Liver (tissue), 9 donors: ENCODE data around the gene STAP2. TPM values are rescaled to one million over a fixed set of nuclear protein-coding genes. Genes with fewer than 3 reads are reported as not detected.
A peak's percentile ranks its signal among the peaks of the same experiment; 100 is the strongest.

Experiments
- DNase-seq: peaks from one replicate; pipeline ENCODE4 v3.0.0-alpha.2; 2017; ENCODE audit warnings: low spot score
- H3K27ac ChIP-seq, 2 donors: one replicate each; pipeline ENCODE4 v1.7.0; 2013; ENCODE audit warnings: inconsistent platforms in 2 of 2, low read length in 2 of 2, control low read depth in 1 of 2, low read depth in 1 of 2, mild to moderate bottlenecking in 1 of 2
- H3K27me3 ChIP-seq, 4 donors: one replicate each; pipeline versions ENCODE4 v1.6.1 to v1.7.0; 2013; ENCODE audit warnings: low read length in 3 of 4, inconsistent platforms in 1 of 4, mild to moderate bottlenecking in 1 of 4, moderate library complexity in 1 of 4; ENCODE audit not compliant: control insufficient read depth in 4 of 4, insufficient read depth in 4 of 4
- H3K36me3 ChIP-seq, 4 donors: one replicate each; pipeline versions ENCODE4 v1.6.1 to v1.7.0; 2013; ENCODE audit warnings: low read length in 3 of 4, mild to moderate bottlenecking in 3 of 4, low read depth in 1 of 4, moderate library complexity in 1 of 4; ENCODE audit not compliant: control insufficient read depth in 4 of 4, insufficient read depth in 3 of 4
- H3K4me1 ChIP-seq, 4 donors: one replicate each; pipeline versions ENCODE4 v1.6.1 to v1.7.0; 2013; ENCODE audit warnings: low read length in 3 of 4, mild to moderate bottlenecking in 3 of 4, moderate library complexity in 1 of 4; ENCODE audit not compliant: control insufficient read depth in 4 of 4, insufficient read depth in 4 of 4
- H3K4me3 ChIP-seq, 3 donors: one replicate each; pipeline versions ENCODE4 v1.6.1 to v1.7.0; 2013; ENCODE audit warnings: low read length in 3 of 3, control low read depth in 1 of 3, low read depth in 1 of 3, mild to moderate bottlenecking in 1 of 3
- H3K9ac ChIP-seq, 2 donors: one replicate each; pipeline ENCODE4 v1.7.0; 2013; ENCODE audit warnings: low read length in 2 of 2, mild to moderate bottlenecking in 2 of 2, moderate library complexity in 2 of 2, control low read depth in 1 of 2, low read depth in 1 of 2
- H3K9me3 ChIP-seq, 4 donors: one replicate each; pipeline versions ENCODE4 v1.6.1 to v1.7.0; 2013; ENCODE audit warnings: low read length in 3 of 4; ENCODE audit not compliant: control insufficient read depth in 4 of 4
- EGR1 ChIP-seq, 2 donors: IDR thresholded peaks; 2 replicates each; pipeline ENCODE4 v1.6.1; 2016 to 2018; ENCODE audit warnings: antibody characterized with exemption in 2 of 2, low read depth in 2 of 2
- FOXA1 ChIP-seq: IDR thresholded peaks from 2 replicates; pipeline ENCODE4 v1.6.1; 2016; ENCODE audit warnings: antibody characterized with exemption
- FOXA2 ChIP-seq: IDR thresholded peaks from 2 replicates; pipeline ENCODE4 v1.6.1; 2016; ENCODE audit warnings: antibody characterized with exemption
- HNF4A ChIP-seq, 2 donors: conservative IDR thresholded peaks; 2 replicates each; pipeline ENCODE4 v1.6.1; 2016; ENCODE audit warnings: antibody characterized with exemption in 2 of 2, mild to moderate bottlenecking in 2 of 2
- HNF4G ChIP-seq: IDR thresholded peaks from 2 replicates; pipeline ENCODE4 v1.6.1; 2016; ENCODE audit warnings: antibody characterized with exemption
- JUND ChIP-seq, 2 donors: IDR thresholded peaks; 2 replicates each; pipeline ENCODE4 v1.6.1; 2016; ENCODE audit warnings: antibody characterized with exemption in 2 of 2
- NR2F2 ChIP-seq: IDR thresholded peaks from 2 replicates; pipeline ENCODE4 v1.6.1; 2016; ENCODE audit warnings: antibody characterized with exemption
- RAD21 ChIP-seq, 2 donors: IDR thresholded peaks; 2 replicates each; pipeline ENCODE4 v1.6.1; 2016; ENCODE audit warnings: antibody characterized with exemption in 2 of 2, mild to moderate bottlenecking in 2 of 2
- RXRA ChIP-seq, 2 donors: IDR thresholded peaks; 2 replicates each; pipeline ENCODE4 v1.6.1; 2017 to 2018; ENCODE audit warnings: antibody characterized with exemption in 2 of 2, mild to moderate bottlenecking in 1 of 2
- SP1 ChIP-seq: IDR thresholded peaks from 2 replicates; pipeline ENCODE4 v1.6.1; 2018; ENCODE audit warnings: antibody characterized with exemption, mild to moderate bottlenecking
- TAF1 ChIP-seq: conservative IDR thresholded peaks from 2 replicates; pipeline ENCODE4 v1.6.1; 2016; ENCODE audit warnings: antibody characterized with exemption, mild to moderate bottlenecking
- YY1 ChIP-seq: IDR thresholded peaks from 2 replicates; pipeline ENCODE4 v1.6.1; 2016; ENCODE audit warnings: antibody characterized with exemption, mild to moderate bottlenecking
- WGBS: extraction: QIAGEN DNeasy Blood & Tissue Kit; methylation state at CpG from one replicate; pipeline ENCODE4 v1.1.7; 2013; 5-methylcytosine and 5-hydroxymethylcytosine counted together
- polyA plus RNA-seq, 2 donors: library from polyadenylated mRNA; stranded (reverse) in 1 of 2; unstranded in 1 of 2; fragments of 200-250 nt in 1 of 2; fragments of >200 nt in 1 of 2; fragmentation: Nextera tagmentation in 1 of 2; extraction: Ambion mirVana in 1 of 2; gene quantifications; one replicate each; pipeline versions ENCODE4 v1.2.1 to v1.2.3, GENCODE V29; 2013 to 2015
- total RNA-seq, 2 donors: library from RNA; depleted of rRNA; stranded (reverse); fragments of >200 nt; gene quantifications; one replicate each; pipeline ENCODE4 v1.2.3, GENCODE V29; 2014
- TF ChIP-seq, protein P1 (sequence below): IDR thresholded peaks from 2 replicates; pipeline ENCODE4 v1.6.1; 2016; ENCODE audit warnings: antibody characterized with exemption
- TF ChIP-seq, protein P2 (sequence below): IDR thresholded peaks from 2 replicates; pipeline ENCODE4 v1.6.1; 2016; ENCODE audit warnings: antibody characterized with exemption, mild to moderate bottlenecking
- TF ChIP-seq, protein P3 (sequence below): fragments of 150-350 bp; IDR thresholded peaks from 2 replicates; pipeline ENCODE4 v1.5.1; 2017; ENCODE audit warnings: improper control_type of control experiment, low read depth, low read length; ENCODE audit not compliant: missing input control
- TF ChIP-seq, protein P4 (sequence below): IDR thresholded peaks from 2 replicates; pipeline ENCODE4 v1.6.1; 2016; ENCODE audit warnings: antibody characterized with exemption
- TF ChIP-seq, protein P5 (sequence below): IDR thresholded peaks from 2 replicates; pipeline ENCODE4 v1.6.1; 2016; ENCODE audit warnings: antibody characterized with exemption
- donor health status: healthy.
- donor health status: healthy.
- donor health status: healthy.
- donor health status: healthy.
- donor health status: healthy.

STAP2 gene
- total and polyA plus RNA-seq, 4 donors, result 8.6 to 26.4 (median 24.0) TPM

DNA sequence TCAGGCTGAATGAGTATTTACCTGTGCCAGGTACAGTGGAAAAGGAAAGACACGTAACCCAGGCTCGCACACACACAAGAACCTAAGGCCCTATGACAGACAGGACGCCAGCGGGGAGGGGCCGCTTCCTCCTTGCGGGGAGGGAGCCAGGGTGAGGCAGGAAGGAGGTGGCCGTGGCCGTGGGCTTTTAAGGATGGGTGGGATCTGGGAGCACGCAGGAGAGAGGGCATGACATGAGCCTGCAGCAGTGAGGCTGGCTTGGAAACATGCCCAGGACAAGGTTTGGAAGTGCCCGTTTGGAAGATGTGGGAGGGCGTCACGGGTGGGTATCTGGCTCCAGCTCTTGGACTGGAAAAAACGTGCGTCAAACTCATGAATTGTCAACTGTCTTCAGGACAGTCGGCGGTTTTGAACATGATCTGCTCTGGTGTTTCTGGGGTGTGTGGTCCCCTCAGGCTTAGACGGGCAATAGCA is 41.7 kb upstream of the STAP2 start:
- 50% methylated on average over 17 of the region's 17 CpGs for WGBS
- Histone ChIP-seq H3K9me3 (no peaks in the 10 kb centered on the region), H3K9ac (no peak overlapping the region), H3K4me3 (no peak overlapping the region), H3K4me1 (peaks cover 12 to 58% (median 39%) of the 10 kb centered on the region in 4 donors), H3K36me3 (peaks cover 0 to 5% (median 1%) of the 10 kb centered on the region in 4 donors), H3K27me3 (no peaks in the 10 kb centered on the region), H3K27ac (peak overlapping the region; percentile 80 to 83)
- DNase-seq, result no peak
- TF ChIP-seq RAD21 (IDR thresholded peaks at IDR 0.05) (no peak), RXRA (IDR thresholded peaks at IDR 0.05) (no peak), NR2F2 (no peak), TAF1 (no peak), SP1 (no peak), JUND (IDR thresholded peaks at IDR 0.05) (no peak), EGR1 (IDR thresholded peaks at IDR 0.05; ENCODE audit: low read depth in 2 of 2) (no peak), YY1 (no peak), HNF4A (conservative IDR thresholded peaks at IDR 0.05) (no peak)
- TF ChIP-seq, protein P1, sequence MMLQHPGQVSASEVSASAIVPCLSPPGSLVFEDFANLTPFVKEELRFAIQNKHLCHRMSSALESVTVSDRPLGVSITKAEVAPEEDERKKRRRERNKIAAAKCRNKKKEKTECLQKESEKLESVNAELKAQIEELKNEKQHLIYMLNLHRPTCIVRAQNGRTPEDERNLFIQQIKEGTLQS, result no peak
- TF ChIP-seq, protein P2, sequence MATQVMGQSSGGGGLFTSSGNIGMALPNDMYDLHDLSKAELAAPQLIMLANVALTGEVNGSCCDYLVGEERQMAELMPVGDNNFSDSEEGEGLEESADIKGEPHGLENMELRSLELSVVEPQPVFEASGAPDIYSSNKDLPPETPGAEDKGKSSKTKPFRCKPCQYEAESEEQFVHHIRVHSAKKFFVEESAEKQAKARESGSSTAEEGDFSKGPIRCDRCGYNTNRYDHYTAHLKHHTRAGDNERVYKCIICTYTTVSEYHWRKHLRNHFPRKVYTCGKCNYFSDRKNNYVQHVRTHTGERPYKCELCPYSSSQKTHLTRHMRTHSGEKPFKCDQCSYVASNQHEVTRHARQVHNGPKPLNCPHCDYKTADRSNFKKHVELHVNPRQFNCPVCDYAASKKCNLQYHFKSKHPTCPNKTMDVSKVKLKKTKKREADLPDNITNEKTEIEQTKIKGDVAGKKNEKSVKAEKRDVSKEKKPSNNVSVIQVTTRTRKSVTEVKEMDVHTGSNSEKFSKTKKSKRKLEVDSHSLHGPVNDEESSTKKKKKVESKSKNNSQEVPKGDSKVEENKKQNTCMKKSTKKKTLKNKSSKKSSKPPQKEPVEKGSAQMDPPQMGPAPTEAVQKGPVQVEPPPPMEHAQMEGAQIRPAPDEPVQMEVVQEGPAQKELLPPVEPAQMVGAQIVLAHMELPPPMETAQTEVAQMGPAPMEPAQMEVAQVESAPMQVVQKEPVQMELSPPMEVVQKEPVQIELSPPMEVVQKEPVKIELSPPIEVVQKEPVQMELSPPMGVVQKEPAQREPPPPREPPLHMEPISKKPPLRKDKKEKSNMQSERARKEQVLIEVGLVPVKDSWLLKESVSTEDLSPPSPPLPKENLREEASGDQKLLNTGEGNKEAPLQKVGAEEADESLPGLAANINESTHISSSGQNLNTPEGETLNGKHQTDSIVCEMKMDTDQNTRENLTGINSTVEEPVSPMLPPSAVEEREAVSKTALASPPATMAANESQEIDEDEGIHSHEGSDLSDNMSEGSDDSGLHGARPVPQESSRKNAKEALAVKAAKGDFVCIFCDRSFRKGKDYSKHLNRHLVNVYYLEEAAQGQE, result no peak

DNA sequence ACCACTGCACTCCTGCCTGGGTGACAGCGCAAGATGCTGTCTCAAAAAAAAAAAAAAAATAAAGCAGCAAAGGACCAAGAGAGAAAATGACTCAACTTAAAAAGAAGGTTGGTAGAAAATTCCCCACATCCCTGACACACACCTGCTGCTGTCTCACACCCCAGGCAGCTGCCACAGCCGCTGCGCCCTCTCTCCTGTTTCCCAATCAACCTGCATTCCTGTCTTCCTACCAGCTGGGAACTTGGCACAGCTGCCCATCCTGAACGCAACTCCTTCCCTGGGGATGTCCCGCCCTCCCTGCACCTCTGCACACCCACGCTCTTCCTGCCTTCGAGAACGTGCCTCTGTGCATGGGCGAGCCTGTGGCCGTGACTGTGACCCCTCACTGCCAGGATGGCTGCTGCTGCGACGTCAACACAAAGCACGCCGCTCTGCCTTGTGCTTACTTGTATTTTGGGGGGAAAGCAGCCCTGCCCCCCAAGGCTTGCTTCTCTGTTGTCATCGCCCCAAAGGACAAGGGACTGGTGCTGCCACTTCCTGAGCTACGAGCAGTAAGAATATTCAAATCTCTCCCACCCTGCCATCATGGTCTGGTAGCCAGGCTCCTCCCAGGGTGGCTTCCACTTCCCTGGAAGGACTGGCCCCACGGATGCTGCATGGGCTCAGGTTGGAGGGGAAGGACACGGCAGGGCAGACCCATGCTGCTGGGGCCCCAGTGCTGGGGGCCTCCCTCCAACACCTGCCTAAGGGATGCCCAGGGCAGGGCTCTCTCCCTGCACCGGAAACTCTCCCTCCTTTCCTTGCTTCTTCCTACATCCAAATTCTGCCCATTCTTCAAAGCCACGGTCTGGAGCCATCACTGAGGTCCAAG is 41.0 kb upstream of the STAP2 start:
- peaks cover 0 to 5% (median 1%) of the 10 kb centered on the region in 4 donors for H3K36me3 ChIP-seq
- no peak for DNase-seq
- no peak overlapping the region for H3K4me3 ChIP-seq
- no peak overlapping the region for H3K9ac ChIP-seq
- peak overlapping the region; percentile 80 to 83 for H3K27ac ChIP-seq
- 47% methylated on average over 20 of the region's 20 CpGs for WGBS
- no peaks in the 10 kb centered on the region for H3K27me3 ChIP-seq
- peaks cover 19 to 61% (median 40%) of the 10 kb centered on the region in 4 donors for H3K4me1 ChIP-seq
- H3K9me3 ChIP-seq, result no peaks in the 10 kb centered on the region
- TF ChIP-seq SP1 (peak; percentile 33), FOXA2 (peak; percentile 15), JUND (IDR thresholded peaks at IDR 0.05) (peak in 1 of 2 donors; percentile 24), RXRA (IDR thresholded peaks at IDR 0.05) (peak; percentile 17 to 79), NR2F2 (no peak), EGR1 (IDR thresholded peaks at IDR 0.05; ENCODE audit: low read depth in 2 of 2) (peak; percentile 75 to 94), RAD21 (IDR thresholded peaks at IDR 0.05) (peak; percentile 22 to 44), HNF4G (no peak), YY1 (peak; percentile 20), TAF1 (no peak), FOXA1 (no peak), HNF4A (conservative IDR thresholded peaks at IDR 0.05) (peak; percentile 45 to 71)
- TF ChIP-seq, protein P3, sequence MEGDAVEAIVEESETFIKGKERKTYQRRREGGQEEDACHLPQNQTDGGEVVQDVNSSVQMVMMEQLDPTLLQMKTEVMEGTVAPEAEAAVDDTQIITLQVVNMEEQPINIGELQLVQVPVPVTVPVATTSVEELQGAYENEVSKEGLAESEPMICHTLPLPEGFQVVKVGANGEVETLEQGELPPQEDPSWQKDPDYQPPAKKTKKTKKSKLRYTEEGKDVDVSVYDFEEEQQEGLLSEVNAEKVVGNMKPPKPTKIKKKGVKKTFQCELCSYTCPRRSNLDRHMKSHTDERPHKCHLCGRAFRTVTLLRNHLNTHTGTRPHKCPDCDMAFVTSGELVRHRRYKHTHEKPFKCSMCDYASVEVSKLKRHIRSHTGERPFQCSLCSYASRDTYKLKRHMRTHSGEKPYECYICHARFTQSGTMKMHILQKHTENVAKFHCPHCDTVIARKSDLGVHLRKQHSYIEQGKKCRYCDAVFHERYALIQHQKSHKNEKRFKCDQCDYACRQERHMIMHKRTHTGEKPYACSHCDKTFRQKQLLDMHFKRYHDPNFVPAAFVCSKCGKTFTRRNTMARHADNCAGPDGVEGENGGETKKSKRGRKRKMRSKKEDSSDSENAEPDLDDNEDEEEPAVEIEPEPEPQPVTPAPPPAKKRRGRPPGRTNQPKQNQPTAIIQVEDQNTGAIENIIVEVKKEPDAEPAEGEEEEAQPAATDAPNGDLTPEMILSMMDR, result no peak
- TF ChIP-seq, protein P1, result no peak
- TF ChIP-seq, protein P4, sequence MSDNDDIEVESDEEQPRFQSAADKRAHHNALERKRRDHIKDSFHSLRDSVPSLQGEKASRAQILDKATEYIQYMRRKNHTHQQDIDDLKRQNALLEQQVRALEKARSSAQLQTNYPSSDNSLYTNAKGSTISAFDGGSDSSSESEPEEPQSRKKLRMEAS, result no peak
- TF ChIP-seq, protein P5, sequence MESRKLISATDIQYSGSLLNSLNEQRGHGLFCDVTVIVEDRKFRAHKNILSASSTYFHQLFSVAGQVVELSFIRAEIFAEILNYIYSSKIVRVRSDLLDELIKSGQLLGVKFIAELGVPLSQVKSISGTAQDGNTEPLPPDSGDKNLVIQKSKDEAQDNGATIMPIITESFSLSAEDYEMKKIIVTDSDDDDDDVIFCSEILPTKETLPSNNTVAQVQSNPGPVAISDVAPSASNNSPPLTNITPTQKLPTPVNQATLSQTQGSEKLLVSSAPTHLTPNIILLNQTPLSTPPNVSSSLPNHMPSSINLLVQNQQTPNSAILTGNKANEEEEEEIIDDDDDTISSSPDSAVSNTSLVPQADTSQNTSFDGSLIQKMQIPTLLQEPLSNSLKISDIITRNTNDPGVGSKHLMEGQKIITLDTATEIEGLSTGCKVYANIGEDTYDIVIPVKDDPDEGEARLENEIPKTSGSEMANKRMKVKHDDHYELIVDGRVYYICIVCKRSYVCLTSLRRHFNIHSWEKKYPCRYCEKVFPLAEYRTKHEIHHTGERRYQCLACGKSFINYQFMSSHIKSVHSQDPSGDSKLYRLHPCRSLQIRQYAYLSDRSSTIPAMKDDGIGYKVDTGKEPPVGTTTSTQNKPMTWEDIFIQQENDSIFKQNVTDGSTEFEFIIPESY, result no peak
- TF ChIP-seq, protein P2, result no peak
